HepG2 (cell line): ENCODE measurements around the gene ZNF277. TPM values are rescaled to one million over a fixed set of nuclear protein-coding genes. Genes with fewer than 3 reads are reported as not detected.

Source experiments
- BORCS8-MEF2B ChIP-seq: sonication (generic); formaldehyde crosslinking; IDR thresholded peaks from 2 replicates; pipeline ENCODE4 v1.8.0; 2022; ENCODE audit warnings: mild to moderate bottlenecking, missing genetic modification reagents
- CHD2 ChIP-seq: IDR thresholded peaks from 2 replicates; pipeline ENCODE4 v1.6.1; 2011; ENCODE audit warnings: low read depth, low read length, improper control_type of control experiment
- GTF2F1 ChIP-seq: fragments of 150-350 bp; IDR thresholded peaks from 2 replicates; pipeline ENCODE4 v1.6.1; 2014; ENCODE audit warnings: low read length
- HMGA1 ChIP-seq: sonication (generic); formaldehyde crosslinking; conservative IDR thresholded peaks from 2 replicates; pipeline ENCODE4 v1.4.0; 2020; ENCODE audit warnings: missing genetic modification reagents
- HNRNPUL1 ChIP-seq: fragments of 200-400 bp; formaldehyde crosslinking; IDR thresholded peaks from 2 replicates; pipeline ENCODE4 v1.6.1; 2017; ENCODE audit warnings: low read depth, mild to moderate bottlenecking, low read length, moderate library complexity
- MYPOP ChIP-seq: sonication (generic); formaldehyde crosslinking; IDR thresholded peaks from 2 replicates; pipeline ENCODE4 v1.8.1; 2023; ENCODE audit warnings: mild to moderate bottlenecking, moderate library complexity, missing genetic modification reagents
- NCOA5 ChIP-seq: sonication (generic); formaldehyde crosslinking; IDR thresholded peaks from 2 replicates; pipeline ENCODE4 v1.4.0; 2020; ENCODE audit warnings: missing genetic modification reagents
- ZBTB14 ChIP-seq: sonication (generic); formaldehyde crosslinking; IDR thresholded peaks from 2 replicates; pipeline ENCODE4 v1.4.0; 2020; ENCODE audit warnings: missing genetic modification reagents
- ZBTB40 ChIP-seq, 2 experiments: fragments of 450-650 bp in 1 of 2; sonication (generic) in 1 of 2; formaldehyde crosslinking in 1 of 2; IDR thresholded peaks; 2 replicates each; pipeline versions ENCODE4 v1.6.1 to v1.8.0; 2016 to 2022; ENCODE audit warnings: antibody characterized with exemption in 1 of 2, mild to moderate bottlenecking in 1 of 2, missing genetic modification reagents in 1 of 2
- ZFY ChIP-seq: sonication (generic); formaldehyde crosslinking; IDR thresholded peaks from 2 replicates; pipeline ENCODE4 v1.4.0; 2020; ENCODE audit warnings: missing genetic modification reagents
- ZGPAT ChIP-seq: IDR thresholded peaks from 2 replicates; pipeline ENCODE4 v1.6.1; 2016; ENCODE audit warnings: mild to moderate bottlenecking
- ZNF709 ChIP-seq: sonication (generic); formaldehyde crosslinking; IDR thresholded peaks from 2 replicates; pipeline ENCODE4 v1.5.0; 2020; ENCODE audit warnings: mild to moderate bottlenecking, missing genetic modification reagents
- polyA plus RNA-seq, 8 experiments: library from polyadenylated mRNA; depleted of rRNA in 3 of 8; stranded (reverse) in 7 of 8; unstranded in 1 of 8; fragments of >200 nt; fragmentation: Illumina TruSeq in 4 of 8; extraction: Trizol in 4 of 8; gene quantifications; 2 replicates each; pipeline versions ENCODE4 v1.2.1 to v1.2.3, GENCODE V29; 2011 to 2016; ENCODE audit warnings: low read depth in 4 of 8, missing spikeins in 1 of 8, mixed read lengths in 1 of 8; ENCODE audit not compliant: insufficient read depth in 1 of 8
- total RNA-seq, 5 experiments: library from RNA; depleted of rRNA; stranded (reverse); fragments of >200 nt; fragmentation: Illumina TruSeq; extraction: Trizol; gene quantifications; 2 replicates each; pipeline ENCODE4 v1.2.3, GENCODE V29; 2016; ENCODE audit warnings: low read depth in 1 of 5
- TF ChIP-seq, protein P1 (sequence below): sonication (generic); formaldehyde crosslinking; IDR thresholded peaks from 2 replicates; pipeline ENCODE4 v1.5.1; 2020; ENCODE audit warnings: missing genetic modification reagents, mild to moderate bottlenecking, borderline replicate concordance

ZNF277 gene
- total and polyA plus RNA-seq, 2 of the 13 experiments (the other 11 are each of a cell fraction or from before 2014, with no cell fraction given), result 29.1 to 30.1 TPM

- TF ChIP-seq ZBTB40 (IDR thresholded peaks at IDR 0.05) (no peak), ZBTB40 (CRISPR knock-in tag; IDR thresholded peaks at IDR 0.05) (no peak), GTF2F1 (no peak), HNRNPUL1 (no peak), HMGA1 (CRISPR knock-in tag) (no peak), MYPOP (CRISPR knock-in tag) (no peak), ZFY (CRISPR knock-in tag) (no peak), BORCS8-MEF2B (CRISPR knock-in tag) (no peak), ZBTB14 (no peak), ZGPAT (CRISPR knock-in tag) (0 out of 2 replicates have a peak, but pooled peaks have one; percentile 28), CHD2 (no peak), ZNF709 (CRISPR knock-in tag) (no peak), NCOA5 (CRISPR knock-in tag) (no peak)
- TF ChIP-seq, protein P1, sequence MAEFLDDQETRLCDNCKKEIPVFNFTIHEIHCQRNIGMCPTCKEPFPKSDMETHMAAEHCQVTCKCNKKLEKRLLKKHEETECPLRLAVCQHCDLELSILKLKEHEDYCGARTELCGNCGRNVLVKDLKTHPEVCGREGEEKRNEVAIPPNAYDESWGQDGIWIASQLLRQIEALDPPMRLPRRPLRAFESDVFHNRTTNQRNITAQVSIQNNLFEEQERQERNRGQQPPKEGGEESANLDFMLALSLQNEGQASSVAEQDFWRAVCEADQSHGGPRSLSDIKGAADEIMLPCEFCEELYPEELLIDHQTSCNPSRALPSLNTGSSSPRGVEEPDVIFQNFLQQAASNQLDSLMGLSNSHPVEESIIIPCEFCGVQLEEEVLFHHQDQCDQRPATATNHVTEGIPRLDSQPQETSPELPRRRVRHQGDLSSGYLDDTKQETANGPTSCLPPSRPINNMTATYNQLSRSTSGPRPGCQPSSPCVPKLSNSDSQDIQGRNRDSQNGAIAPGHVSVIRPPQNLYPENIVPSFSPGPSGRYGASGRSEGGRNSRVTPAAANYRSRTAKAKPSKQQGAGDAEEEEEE, result no peak
These were observed 45.7 kb upstream of the ZNF277 start (continued) for GRCh38 chr7:112160771-112161150.
